ENCODE measurements around the gene GRID2.

Gene GRID2

GRCh38 chr4:92334716-92335350 lies 31.1 kb downstream of the GRID2 start:
- TF ChIP-seq CTCF (conservative IDR thresholded peaks at IDR 0.05; ENCODE audit: low read depth, low read length), result no peak
- no peak overlapping the region for H3K4me3 ChIP-seq (ENCODE audit: low read length)
- peak; percentile 42 for DNase-seq (ENCODE audit: low read depth)

GRCh38 chr4:92339676-92340075 lies 35.9 kb downstream of the GRID2 start:
- peak; percentile 50 for DNase-seq (ENCODE audit: low read depth)
- no peak for TF ChIP-seq CTCF (conservative IDR thresholded peaks at IDR 0.05; ENCODE audit: low read depth, low read length)
- no peak overlapping the region for H3K4me3 ChIP-seq (ENCODE audit: low read length)

GRCh38 chr4:92344216-92344615 lies 40.5 kb downstream of the GRID2 start:
- H3K4me3 ChIP-seq (ENCODE audit: low read length), result no peak overlapping the region
- no peak for TF ChIP-seq CTCF (conservative IDR thresholded peaks at IDR 0.05; ENCODE audit: low read depth, low read length)
- DNase-seq (ENCODE audit: low read depth), result no peak

- H3K4me3 ChIP-seq (ENCODE audit: low read length), result no peak overlapping the region
- DNase-seq (ENCODE audit: low read depth), result no peak
- TF ChIP-seq CTCF (conservative IDR thresholded peaks at IDR 0.05; ENCODE audit: low read depth, low read length), result no peak
Measured at GRCh38 chr4:92346289-92346688, 42.5 kb downstream of the GRID2 start.

- no peak for DNase-seq (ENCODE audit: low read depth)
- no peak overlapping the region for H3K4me3 ChIP-seq (ENCODE audit: low read length)
- no peak for TF ChIP-seq CTCF (conservative IDR thresholded peaks at IDR 0.05; ENCODE audit: low read depth, low read length)
Measured at GRCh38 chr4:92357966-92358365, 54.2 kb downstream of the GRID2 start.

- no peak for DNase-seq (ENCODE audit: low read depth)
- TF ChIP-seq CTCF (conservative IDR thresholded peaks at IDR 0.05; ENCODE audit: low read depth, low read length), result no peak
- no peak overlapping the region for H3K4me3 ChIP-seq (ENCODE audit: low read length)
Measured at GRCh38 chr4:92359491-92359890, 55.7 kb downstream of the GRID2 start.

- no peak for DNase-seq (ENCODE audit: low read depth)
- H3K4me3 ChIP-seq (ENCODE audit: low read length), result no peak overlapping the region
- no peak for TF ChIP-seq CTCF (conservative IDR thresholded peaks at IDR 0.05; ENCODE audit: low read depth, low read length)
Measured at GRCh38 chr4:92362028-92362427, 58.3 kb downstream of the GRID2 start.

Data from retinal pigment epithelial cell (primary cell).